Measurements from ENCODE around the gene ETS1. TPM values are rescaled to one million over a fixed set of nuclear protein-coding genes. Genes with fewer than 3 reads are reported as not detected.

Gene ETS1
- polyA plus RNA-seq, 1 donor: 75.5 TPM

GRCh38 chr11:128619540-128620308 lies 32.4 kb upstream of the ETS1 start:
- DNase-seq: no peak

DNA sequence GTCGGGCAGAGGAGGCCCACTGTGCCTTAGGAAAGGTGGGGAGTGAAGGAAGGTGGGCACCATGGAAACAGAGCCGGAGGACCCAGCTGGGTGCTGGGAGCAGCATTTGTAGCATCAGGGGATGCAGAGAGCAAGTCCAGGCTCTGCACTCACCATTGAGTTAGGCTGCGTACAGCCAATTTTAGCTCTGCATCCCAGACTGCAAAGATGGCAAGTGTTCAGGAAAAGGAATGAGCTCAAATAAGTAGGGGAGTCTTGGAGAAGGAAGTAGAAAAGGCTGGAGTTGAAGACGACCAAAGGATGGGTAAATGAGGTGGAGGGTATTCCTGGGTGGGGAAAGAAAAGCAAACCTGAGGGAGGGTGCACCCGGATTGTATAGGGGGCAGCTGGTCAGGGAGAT lies 31.6 kb upstream of the ETS1 start:
- no peak for DNase-seq

DNA sequence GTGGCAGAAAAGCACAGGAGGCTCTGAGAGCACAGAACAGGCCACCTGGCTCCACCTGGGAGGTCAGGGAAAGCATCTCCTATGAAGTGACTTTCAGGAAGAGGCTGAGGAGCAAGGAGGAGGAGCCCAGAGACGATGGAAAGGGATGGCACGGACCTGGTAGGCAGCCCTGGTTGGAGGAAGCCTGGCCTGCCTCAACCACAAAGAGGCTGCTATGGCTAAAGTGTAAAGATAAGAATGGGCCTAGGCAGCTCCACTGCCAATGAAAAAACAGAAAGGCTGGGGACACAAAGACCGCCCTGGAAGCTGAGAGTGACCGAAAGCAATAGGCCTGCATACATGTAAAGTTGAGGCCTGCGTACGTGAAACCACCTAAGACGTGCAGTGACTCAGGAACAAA lies 31.2 kb upstream of the ETS1 start:
- no peak for DNase-seq

- no peak for DNase-seq
Observed at GRCh38 chr11:128616161-128616560, 28.8 kb upstream of the ETS1 start.

GRCh38 chr11:128615612-128616011 lies 28.3 kb upstream of the ETS1 start:
- DNase-seq: no peak

DNA sequence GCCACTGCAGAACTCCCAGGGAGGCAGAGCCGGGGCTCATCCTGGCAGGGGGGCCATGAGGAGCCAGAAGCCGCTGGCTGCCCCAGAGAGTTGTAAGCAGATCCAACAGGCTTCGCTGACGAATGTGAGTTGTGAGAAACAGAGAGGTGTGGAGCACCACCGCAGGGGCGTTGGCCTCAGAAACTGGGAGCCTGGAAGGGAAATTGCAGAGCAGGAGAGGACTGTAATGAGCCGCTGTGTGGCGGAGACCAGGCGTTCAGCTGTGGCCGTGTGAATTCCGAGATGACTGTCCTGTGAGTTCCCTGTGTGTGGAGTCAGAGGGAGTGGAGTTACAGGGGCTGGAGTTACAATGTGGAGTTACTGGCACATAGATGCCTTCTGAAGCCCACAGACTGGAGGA lies 27.7 kb upstream of the ETS1 start:
- DNase-seq: no peak

GRCh38 chr11:128614026-128614425 lies 26.7 kb upstream of the ETS1 start:
- no peak for DNase-seq

- no peak for DNase-seq
Observed at GRCh38 chr11:128613300-128613995, 26.1 kb upstream of the ETS1 start.

- DNase-seq: no peak
Observed at GRCh38 chr11:128610721-128611617, 23.6 kb upstream of the ETS1 start.

GRCh38 chr11:128609785-128610184 lies 22.4 kb upstream of the ETS1 start:
- no peak for DNase-seq

- no peak for DNase-seq
Observed at GRCh38 chr11:128608746-128609407, 21.5 kb upstream of the ETS1 start.

DNA sequence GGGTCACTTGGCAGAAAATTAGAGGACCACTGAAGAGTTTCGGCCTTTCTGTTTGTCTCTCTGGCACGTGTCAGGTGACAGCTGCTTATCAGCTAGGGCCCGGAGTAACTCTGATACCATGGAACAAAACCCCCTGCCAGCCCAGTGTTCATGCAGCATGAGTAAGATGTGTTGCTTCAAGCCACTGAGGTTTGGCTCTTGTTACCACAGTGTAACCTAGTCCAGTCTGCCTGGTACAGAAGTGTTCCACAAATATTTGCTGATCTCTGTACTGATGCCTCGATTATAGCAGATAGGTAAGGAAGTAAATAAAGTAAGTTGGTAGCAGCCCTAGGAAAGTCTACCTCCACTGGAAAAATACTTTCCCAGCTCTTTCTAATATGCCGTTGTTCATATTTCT lies 20.5 kb upstream of the ETS1 start:
- DNase-seq: no peak

DNA sequence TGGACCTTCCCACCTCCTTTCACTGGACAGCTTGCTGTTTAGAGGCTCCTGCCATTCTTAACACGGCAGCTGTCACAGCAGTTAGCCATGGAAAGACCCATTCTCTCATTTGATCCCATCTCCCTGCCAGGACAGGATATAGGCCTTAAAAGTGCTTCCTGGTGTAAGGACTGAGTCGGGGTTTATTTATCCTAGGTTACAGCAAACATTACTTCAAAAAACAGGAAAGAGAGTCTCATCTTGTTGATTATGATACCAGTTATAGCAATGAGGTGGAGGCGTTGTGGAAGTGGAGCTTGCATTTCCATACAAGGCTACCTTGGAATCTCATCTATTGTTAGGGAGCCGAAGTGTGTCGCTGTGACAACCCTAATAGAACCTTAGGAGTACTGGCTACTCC lies 17.4 kb upstream of the ETS1 start:
- no peak for DNase-seq

DNA sequence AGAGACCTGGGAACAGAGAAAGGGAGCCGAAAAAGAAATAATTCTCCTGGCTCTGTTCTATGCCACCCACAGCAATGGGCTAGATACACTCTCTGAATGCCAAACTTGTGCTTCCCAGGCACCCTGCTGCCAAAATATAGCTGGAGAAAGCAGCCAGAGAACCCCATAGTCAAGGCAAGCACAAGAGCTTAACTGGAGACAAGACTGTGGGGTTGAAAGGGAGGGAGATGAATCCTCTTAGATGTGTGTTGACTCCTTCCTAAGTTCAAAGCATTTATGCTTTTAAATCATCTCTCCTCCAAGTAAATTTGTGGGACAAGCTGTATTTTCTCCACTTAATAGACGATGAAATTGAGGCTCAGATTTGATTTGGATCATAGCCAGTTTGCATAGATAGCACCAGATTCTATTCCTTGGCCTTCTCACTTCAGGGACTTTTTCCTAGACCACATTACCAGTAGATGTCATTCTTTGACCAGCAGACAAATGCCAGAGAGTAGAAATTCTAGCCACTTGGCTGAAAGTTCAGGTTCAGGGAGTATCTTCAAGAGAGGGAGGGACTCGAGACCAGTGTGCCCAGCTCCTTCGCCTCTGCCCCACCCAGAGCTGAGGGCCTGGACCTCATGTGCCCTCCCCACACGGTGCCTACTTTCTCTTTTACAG lies 16.5 kb upstream of the ETS1 start:
- DNase-seq: no peak

DNA sequence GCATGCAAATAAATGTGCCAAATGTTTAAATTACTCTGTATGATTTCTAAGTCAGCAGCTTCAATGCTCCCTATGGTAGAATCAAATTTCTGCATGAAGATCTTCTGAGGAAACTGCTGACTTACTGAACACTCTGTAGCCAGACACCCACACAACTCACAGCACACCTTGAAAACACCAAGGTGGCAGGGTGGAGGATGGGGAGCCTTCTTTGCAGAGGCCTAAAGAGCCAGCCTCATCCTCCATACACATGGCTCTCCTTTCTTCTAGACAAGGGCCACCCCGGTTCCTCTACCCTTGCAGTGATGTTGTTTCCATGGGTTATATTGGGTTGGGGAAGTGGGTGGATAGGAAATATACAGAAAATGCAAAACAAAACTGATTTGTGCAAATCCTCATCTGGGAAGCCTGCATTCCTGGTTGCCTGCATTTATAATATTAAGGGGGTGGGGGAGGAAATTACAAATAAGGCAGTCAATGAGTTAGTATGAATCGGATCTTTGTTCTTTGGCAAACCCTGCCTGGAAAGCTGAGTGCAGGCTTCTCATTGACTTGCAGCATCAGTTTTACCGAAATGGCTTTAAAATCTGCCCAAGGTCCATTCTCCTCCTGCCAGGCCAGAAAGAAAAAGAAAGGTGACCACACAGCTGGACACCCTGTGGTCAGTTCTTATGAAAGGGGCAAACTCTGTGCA lies 15.8 kb upstream of the ETS1 start:
- no peak for DNase-seq

- DNase-seq: no peak
Observed at GRCh38 chr11:128599729-128600128, 12.4 kb upstream of the ETS1 start.

DNA sequence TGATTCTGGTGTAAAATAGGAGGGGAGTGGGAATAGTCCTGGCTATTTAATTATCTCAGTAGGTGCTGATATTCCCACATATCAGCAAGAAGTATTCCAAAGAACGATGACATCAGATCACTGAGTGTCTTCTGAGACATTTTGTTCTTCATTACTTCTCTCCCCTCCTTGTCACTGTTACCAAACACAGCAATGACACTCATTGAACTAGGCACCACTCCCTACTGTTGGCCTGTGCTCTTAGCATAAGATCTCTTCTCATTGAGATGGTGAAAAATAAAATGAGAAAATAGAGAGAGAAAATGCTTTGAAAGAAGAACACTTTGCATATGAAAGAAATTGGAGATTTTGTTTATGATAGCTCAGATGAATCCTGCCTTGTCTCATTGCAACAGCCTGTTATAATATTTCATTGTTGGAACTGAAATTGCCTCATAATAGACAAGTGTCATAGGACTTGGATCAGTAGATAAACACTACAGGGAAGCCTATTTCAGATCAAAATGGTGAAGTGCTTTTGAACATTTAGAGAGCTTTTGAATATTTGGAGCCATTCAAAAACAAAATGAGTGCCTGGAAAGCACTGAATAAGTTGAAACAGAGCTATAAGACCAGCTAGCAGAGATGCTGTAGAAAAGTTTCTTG lies 11.3 kb upstream of the ETS1 start:
- no peak for DNase-seq

DNA sequence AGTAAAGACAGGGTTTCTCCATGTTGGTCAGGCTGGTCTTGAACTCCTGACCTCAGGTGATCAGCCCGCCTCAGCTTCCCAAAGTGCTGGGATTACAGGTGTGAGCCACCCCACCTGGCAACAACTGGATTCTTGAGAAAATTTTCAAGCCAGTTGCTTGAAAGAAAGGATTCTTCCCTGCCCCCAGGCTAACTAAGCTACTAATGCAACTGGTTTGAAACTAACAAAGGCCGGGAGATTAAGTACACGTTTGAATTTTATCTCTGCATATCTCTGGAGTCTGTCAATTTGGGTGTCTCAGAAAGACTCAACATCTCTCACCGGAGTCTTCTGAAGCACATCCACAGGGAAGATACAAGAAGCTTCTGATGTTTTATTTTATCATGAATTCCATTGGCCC lies 10.7 kb upstream of the ETS1 start:
- DNase-seq: no peak

DNA sequence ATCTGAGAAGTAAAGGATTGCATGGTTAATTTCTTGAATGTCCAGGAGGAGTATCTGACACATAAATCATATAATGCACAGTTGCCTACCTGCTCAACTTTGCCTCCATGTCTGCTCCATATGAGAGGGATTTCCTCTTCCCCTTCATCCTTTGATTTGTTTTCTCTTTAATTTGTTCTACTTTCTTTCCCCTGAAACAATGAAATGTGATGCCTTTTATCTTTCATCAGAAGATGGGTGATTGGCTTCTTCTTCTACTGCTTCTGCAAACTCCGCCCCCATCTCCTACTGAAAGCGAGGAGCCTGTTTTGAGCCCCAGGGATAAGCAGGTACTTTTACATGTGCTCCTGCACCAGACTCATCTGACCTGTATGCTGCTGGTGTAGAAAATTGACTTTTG lies 9.9 kb upstream of the ETS1 start:
- DNase-seq: no peak

DNA sequence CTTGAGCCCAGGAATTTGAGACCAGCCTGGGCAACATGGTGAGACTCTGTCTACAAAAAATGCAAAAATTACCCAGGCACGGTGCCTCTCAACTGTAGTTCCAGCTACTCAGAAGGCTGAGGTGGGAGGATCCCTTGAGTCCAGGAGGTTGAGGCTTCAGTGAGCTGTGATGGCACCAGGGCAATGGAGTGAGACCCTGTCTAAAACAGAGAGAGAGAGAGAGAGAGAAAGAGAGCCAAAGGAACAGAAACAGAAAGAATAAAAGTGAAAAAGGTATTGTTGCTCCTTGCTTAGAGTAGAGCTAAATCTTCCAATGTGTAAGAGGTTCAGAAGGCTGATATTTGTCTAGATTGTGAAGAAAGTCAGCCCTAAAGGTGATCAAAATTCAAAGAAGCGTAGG lies 8.9 kb upstream of the ETS1 start:
- no peak for DNase-seq

- no peak for DNase-seq
Observed at GRCh38 chr11:128595775-128596174, 8.4 kb upstream of the ETS1 start.

All from left kidney (tissue), 2 donors.